Measurements from ENCODE around the gene HPD.
A peak's percentile ranks its signal among the peaks of the same experiment; 100 is the strongest.
"Not testable (repeated sequence)": the region's sequence is repeated elsewhere in the genome, so short reads cannot be mapped to it uniquely, and the experiment has no call there.

HPD gene

DNA sequence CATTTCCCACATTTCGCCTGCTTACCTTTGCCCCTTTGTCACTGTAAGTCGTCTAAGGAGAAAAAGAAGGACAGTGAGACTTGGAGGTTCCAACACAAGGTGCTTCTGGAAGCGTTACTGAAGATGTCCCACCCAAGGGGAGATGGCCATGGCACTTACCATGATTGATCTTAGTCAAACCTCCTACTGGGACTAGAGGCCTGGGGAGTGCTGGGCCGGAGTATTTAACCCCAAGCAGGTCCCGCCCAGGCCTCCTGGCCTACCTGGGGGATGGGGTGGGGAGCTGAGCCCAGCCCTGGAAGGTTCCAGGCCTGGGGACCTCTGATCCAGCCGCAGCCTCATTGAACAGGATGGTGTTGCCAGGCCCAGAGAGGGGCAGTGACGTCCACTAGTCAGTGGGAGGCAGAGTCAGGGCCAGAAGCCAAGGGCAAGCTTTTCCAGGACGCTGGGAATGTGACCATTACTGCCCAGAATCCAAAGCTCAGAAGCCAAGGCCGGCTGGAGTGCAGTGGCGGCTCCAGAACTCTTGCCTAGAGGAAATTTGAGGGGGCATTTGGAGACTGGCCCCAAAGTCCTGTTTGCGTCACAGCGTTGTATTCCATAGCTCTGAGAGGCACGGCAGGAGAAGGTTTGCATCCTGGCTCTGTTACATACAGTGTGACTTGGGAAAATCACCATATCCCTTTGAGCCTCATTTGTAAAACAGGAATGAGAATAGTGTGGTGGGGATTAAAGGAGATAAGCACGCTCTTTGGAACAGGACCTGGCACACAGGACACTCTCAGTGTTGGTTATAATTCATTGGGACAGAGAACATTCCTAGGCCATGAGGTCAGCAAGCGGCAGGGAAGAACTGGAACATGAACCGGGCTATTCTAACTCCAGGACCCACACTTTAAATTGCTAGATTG is at the start of gene HPD:
HPD (minus strand) TSS at position 198 of the 911 bp plus-strand sequence; CDS start at position 162, 36 bp downstream.
- DNase-seq: no peak

DNA sequence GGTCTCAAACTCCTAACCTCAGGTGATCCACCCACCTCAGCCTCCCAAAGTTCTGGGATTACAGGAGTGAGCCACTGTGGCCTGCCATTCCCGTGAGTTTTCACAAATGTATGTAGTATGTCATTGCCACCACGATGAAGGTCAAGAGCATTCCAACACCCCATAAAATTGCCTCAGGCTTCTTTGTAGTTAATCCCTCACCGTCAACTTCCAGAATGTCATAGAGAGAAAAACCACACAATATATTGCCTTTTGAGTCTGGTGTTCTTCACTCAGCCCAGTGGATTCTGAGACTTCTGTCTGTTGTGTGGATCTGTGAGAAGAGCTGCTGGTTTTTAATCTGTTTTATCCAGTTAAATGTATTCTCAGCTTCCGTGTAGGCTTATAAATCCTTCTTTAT is 47.1 kb upstream of the HPD start:
- DNase-seq: no peak

DNA sequence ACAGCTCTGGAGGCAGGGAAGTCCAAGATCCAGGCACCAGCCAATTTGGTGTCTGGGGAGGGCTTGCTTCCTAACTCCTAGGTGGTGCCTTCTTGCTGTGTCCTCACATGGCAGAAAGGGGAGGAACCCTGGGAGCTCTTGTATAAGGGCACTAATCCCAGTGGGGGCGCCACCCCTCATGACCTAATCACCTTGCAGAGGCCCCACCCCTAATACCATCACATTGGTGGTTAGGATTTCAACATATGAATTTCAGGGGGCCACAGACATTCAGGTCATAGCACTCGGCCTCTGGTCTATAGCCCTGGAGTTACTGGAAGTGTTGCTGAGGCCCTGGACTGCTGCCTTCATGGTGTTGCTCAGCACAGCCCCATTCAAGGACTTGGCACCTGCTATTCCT is 44.5 kb upstream of the HPD start:
- DNase-seq: no peak

DNA sequence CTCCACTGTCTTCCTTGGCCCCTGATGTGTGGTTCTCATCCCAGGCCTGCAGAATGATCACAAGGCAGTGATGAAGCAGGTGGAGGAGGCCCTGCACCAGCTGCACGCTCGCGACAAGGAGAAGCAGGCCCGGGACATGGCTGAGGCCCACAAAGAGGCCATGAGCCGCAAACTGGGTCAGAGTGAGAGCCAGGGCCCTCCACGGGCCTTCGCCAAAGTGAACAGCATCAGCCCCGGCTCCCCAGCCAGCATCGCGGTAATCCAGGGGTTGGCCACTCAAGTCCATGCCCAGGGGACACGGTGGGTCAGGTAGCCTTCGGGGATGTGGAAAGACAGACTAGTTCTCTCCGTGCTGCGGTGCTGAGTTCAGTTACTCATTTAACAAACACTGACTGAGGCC is 40.9 kb upstream of the HPD start:
- DNase-seq: no peak

DNA sequence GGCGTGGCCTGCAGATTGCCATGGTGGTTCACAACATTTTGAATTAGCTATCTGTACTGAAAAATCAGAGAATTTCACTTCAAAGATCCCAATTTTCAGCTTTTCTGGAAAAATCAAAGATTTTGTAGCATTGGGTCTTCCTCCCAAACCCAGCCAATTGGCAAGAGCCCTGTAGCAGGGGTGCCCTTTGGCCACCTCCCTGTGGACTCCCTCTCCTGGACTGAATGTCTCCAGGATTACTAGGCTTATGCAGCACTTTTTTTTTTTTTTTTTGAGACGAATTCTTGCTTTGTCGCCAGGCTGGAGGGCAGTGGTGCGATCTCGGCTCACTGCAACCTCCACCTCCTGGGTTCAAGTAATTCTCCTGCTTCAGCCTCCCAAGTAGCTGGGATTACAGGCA is 39.6 kb upstream of the HPD start:
- no peak for DNase-seq

GRCh38 chr12:121894633-121895032 is 36.0 kb upstream of the HPD start:
- peak; percentile 48 for DNase-seq

DNA sequence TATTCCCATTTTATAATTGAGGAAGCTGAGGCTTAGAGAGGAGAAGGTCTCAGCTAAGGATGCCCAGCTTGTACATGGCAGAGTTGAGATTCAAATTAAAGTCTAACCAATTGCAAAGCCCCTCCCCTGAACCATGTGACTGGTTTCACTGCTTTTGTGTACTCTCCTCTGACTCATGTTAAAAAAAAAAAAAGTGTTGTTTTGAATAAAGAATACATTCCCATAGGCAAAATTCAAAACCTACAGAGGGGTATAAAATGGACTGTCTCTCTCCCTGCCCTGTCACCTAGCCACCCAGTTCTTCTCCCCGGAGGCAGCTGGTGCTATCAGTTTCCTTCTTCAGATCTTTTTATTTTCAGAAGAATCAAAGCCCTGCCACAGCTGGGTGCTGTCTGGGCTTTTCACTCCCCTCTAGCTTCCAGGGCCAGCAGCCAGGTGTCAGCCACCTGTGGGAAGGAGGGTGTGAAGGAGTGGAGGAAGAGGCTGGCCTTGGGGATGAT is 35.4 kb upstream of the HPD start:
- DNase-seq: peak; percentile 86

GRCh38 chr12:121892673-121893561 is 34.3 kb upstream of the HPD start:
- no peak for DNase-seq

DNA sequence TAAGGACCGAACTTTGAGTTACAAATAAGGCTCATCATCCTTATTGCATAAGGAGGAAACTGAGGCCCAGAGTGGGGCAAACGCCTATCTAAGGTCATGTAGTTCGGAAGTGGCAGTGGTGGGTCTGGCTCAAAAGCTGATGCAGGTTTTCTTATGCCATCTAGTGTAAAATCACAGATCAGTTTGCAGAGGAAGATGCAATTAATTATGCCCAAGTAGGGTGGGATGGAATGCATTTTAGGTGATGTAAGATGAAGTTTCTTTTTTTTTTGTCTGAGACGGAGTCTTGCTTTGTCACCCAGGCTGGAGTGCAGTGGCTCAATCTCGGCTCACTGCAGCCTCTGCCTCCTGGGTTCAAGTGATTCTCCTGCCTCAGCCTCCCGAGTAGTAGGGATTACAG is 31.0 kb upstream of the HPD start:
- DNase-seq: not testable (repeated sequence)

DNA sequence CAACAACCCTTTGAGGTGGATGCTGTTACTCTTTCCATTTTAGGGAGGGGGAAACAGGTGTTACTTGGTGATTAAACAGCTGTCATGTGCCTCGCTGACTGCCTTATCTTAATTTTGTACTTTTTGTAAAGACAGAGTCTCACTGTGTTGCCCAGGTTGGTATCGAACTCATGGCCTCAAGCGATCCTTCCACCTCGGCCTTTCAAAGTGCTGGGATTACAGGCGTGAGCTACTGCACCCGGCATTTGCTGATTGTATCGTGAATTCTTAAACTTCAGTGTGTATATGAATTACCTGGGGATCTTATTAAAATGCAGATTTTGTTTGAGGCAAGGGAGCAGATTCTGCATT is 30.6 kb upstream of the HPD start:
- no peak for DNase-seq

DNA sequence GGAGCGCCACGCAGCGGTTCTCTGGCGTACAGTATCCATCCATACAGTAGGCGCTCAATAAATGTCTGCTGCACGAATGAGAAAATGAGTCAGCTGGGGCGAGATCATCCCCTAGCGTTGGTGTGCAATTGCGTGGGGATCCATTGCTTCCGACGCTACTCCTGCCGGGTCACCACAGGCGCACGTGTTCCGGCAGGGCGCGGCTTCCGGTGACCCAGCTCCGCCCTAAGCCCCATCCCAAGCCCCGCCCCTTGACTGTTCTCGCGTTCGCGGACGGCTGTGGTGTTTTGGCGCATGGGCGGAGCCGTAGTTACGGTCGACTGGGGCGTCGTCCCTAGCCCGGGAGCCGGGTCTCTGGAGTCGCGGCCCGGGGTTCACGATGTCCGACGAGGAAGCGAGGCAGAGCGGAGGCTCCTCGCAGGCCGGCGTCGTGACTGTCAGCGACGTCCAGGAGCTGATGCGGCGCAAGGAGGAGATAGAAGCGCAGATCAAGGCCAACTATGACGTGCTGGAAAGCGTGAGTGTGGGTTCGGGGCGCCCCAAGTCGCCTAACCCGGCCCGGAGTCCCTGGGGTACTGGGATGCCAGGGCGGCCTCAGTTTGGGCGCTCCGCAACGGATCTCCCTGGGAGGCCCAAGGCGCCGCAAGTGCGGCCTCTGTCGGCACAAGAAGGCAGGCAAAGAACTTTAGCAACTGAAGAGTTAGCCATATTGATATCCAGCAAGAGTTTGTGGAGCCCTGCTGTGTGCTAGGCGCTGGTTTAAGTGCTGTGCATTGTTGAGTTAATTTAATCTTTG is 30.0 kb upstream of the HPD start, which contains the start of gene PSMD9:
PSMD9 (plus strand) TSS at position 313 of the 796 bp plus-strand sequence; CDS start at position 380, 67 bp downstream.
- peak; percentile 99 for DNase-seq

DNA sequence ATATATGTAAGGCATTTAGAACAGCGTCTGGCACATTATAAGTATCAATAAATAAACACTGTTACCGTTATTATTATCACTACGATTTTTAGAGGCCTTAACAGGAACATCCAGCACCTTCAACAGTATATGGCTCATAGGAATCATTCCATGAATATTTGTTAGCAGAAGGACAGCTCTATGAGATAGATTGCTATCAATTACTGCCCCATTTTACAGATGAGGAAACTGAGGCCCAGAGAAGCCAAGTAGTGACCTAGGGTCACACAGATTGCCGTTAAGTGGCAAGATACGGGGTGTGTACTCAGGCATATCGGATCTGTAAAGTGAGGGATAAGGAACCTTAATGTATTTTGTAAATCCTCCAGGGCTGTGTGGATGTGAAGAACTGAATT is 29.4 kb upstream of the HPD start:
- no peak for DNase-seq

- DNase-seq: not testable (repeated sequence)
Observed at GRCh38 chr12:121885129-121885528, 26.5 kb upstream of the HPD start.

GRCh38 chr12:121883315-121883660 is 24.6 kb upstream of the HPD start:
- DNase-seq: no peak

DNA sequence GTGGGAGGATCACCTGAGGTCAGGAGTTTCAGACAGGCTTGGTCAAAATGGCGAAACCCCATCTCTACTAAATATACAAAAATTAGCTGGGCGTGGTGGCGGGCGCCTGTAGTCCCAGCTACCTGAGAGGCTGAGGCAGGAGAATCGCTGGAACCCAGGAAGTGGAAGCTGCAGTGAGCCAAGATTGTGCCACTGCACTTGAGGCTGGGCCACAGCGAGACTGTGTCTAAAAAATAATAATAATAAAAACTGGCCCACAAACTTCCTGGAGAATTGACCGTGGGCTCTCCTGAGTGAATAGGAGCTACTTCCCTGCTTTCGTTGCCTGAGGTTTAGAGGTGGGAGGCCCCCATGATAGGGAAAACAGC is 17.4 kb upstream of the HPD start:
- DNase-seq: not testable (repeated sequence)

- DNase-seq: no peak
Observed at GRCh38 chr12:121875582-121875981, 16.9 kb upstream of the HPD start.

GRCh38 chr12:121874071-121874470 is 15.4 kb upstream of the HPD start:
- DNase-seq: no peak

GRCh38 chr12:121873216-121873569 is 14.5 kb upstream of the HPD start:
- no peak for DNase-seq

DNA sequence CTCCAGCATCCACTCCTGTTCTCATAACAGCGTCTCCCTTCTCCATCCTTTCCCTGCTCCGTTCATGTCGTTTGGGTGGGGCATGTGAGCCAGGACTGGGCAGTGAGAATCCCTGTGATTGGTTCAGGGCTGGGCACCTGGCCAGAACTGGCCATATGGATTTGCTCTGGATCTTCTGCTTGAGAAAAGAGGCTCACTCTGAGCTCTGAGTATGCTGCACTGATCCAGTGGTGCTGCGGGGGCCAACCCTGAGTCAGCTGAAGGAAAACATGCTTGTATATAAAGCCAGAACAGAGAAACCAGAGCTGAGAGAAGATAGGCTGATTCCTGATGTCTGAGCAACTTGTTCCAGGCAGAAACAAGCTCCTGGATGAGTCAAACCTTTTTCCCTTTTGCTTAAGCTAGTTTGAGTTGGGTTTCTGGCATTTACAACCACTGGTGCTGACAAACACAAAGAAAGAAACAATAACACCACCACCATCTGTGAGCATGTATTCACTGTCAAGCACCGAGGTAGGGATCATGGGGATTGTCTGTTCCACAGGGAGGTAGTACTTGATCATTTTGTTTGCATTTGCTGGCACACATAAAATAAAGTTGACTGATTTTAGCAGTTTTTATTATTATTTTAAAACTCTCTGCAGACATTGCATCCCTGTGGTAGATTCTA is 14.0 kb upstream of the HPD start:
- peak; percentile 92 for DNase-seq

GRCh38 chr12:121871467-121871866 is 12.8 kb upstream of the HPD start:
- no peak for DNase-seq

DNA sequence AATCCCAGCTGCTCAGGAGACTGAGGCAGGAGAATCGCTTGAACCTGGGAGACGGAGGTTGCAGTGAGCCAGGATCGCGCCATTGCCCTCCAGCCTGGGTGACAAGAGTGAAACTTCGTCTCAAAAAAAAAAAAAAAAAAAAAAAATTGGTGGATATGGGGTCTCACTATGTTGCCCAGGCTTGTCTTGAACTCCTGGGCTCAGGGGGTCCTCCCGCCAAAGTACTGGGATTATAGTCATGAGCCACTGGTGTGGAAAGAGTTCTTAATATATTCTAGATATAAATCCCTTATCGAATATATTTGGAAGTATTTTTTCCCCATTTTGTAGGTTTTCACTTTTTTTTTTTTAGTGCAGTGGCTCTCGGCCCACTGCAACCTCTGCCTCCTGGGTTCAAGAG is 10.6 kb upstream of the HPD start:
- DNase-seq: not testable (repeated sequence)

GRCh38 chr12:121866331-121866730 is 7.7 kb upstream of the HPD start:
- DNase-seq: no peak
